Breast epithelium (tissue), 3 donors: ENCODE measurements around the gene WNT3.

ENCODE experiments used
- POLR2A ChIP-seq: fragments of 450-650 bp; IDR thresholded peaks from one replicate; pipeline ENCODE4 v1.6.1; 2016; ENCODE audit warnings: antibody characterized with exemption, mild to moderate bottlenecking, moderate library complexity
- TF ChIP-seq, protein P1 (sequence below), 3 donors: fragments of 450-650 bp; IDR thresholded peaks; one replicate each; pipeline ENCODE4 v1.5.1; 2016 to 2017; ENCODE audit warnings: antibody characterized with exemption in 3 of 3, mild to moderate bottlenecking in 3 of 3, moderate library complexity in 3 of 3

DNA sequence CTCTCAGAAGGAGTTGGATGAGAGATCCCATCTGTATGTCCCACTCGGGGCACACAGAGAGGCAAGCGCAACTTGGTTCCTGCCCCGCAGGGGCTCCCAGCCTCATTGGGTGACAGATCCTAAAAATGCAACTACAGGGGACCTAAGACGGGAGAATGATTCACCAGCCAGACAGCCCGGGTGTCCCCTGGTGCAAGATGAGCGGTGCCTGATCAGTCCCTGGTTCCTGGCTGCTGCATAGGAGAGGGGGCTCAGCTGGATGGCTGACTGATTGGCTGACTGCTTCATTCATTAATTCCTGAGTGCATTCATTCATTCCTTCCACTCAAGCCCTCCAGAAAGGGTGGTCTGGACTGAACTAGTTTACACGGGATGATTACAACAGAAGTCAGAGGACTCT is 22.0 kb downstream of the WNT3 start:
- TF ChIP-seq, protein P1, sequence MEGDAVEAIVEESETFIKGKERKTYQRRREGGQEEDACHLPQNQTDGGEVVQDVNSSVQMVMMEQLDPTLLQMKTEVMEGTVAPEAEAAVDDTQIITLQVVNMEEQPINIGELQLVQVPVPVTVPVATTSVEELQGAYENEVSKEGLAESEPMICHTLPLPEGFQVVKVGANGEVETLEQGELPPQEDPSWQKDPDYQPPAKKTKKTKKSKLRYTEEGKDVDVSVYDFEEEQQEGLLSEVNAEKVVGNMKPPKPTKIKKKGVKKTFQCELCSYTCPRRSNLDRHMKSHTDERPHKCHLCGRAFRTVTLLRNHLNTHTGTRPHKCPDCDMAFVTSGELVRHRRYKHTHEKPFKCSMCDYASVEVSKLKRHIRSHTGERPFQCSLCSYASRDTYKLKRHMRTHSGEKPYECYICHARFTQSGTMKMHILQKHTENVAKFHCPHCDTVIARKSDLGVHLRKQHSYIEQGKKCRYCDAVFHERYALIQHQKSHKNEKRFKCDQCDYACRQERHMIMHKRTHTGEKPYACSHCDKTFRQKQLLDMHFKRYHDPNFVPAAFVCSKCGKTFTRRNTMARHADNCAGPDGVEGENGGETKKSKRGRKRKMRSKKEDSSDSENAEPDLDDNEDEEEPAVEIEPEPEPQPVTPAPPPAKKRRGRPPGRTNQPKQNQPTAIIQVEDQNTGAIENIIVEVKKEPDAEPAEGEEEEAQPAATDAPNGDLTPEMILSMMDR (IDR thresholded peaks at IDR 0.05) = no peak
- no peak for TF ChIP-seq POLR2A
